ENCODE data around the gene TSPAN3. TPM values are rescaled to one million over a fixed set of nuclear protein-coding genes. Genes with fewer than 3 reads are reported as not detected.

The TSPAN3 gene
- total RNA-seq, 1 donor from 2014 or later, result 288 TPM

DNA sequence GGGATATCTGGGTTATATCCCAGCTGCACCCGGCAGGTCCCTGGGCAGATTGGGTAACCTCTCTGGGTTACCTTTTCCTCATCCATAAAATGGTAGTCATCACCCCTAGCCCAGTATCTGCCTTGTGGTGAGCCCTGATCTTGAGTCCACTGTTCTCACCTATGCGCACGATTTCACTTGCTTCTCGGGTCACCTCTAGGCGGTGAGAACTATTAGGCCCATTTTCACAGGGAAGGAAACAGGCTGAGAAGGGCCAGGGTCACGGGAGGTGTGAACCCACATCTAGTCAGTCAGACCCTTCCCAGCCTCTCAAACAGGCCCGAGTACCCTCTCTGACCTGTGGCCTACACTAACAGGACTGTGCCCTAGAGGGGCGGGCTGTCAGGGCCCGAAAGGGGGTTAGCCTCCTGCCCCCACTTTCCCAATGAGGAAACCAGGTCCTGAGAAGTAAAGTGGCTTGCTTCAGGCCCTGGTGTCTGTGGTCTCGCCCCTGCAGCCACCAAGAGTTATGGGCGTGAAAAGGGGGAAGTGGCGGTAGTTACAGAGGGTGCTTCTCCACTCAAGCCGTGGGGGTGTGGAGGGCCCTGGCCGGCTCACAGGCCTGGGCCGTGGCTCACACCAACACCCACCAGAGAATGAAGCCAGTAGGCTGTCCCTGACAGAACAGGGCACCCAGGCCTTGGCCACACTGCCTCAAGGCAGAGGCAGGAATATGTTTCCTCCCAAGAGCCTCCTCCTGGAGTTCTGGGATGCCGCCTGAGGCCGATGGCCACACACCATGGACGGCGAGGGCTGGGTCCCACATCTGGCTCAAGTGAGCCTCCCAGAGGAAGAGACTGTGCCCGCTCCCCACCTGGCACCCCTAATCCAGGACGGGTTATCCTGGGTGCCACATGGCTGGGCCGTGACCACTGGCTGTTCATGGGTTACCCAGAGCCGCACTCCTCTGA lies 56.5 kb downstream of the TSPAN3 start:
- Mint-ChIP-seq H3K36me3 (no peaks in the 10 kb centered on the region), H3K27ac (no peak overlapping the region), H3K27me3 (peaks cover 4% of the 10 kb centered on the region), H3K4me3 (no peak overlapping the region), H3K4me1 (ENCODE audit: unreplicated experiment) (peaks cover under 1% of the 10 kb centered on the region), H3K9me3 (no peaks in the 10 kb centered on the region)
- DNase-seq (ENCODE audit: extremely low spot score, unreplicated experiment), result no peak
- TF ChIP-seq, protein P1, sequence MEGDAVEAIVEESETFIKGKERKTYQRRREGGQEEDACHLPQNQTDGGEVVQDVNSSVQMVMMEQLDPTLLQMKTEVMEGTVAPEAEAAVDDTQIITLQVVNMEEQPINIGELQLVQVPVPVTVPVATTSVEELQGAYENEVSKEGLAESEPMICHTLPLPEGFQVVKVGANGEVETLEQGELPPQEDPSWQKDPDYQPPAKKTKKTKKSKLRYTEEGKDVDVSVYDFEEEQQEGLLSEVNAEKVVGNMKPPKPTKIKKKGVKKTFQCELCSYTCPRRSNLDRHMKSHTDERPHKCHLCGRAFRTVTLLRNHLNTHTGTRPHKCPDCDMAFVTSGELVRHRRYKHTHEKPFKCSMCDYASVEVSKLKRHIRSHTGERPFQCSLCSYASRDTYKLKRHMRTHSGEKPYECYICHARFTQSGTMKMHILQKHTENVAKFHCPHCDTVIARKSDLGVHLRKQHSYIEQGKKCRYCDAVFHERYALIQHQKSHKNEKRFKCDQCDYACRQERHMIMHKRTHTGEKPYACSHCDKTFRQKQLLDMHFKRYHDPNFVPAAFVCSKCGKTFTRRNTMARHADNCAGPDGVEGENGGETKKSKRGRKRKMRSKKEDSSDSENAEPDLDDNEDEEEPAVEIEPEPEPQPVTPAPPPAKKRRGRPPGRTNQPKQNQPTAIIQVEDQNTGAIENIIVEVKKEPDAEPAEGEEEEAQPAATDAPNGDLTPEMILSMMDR (conservative IDR thresholded peaks at IDR 0.05), result no peak

DNA sequence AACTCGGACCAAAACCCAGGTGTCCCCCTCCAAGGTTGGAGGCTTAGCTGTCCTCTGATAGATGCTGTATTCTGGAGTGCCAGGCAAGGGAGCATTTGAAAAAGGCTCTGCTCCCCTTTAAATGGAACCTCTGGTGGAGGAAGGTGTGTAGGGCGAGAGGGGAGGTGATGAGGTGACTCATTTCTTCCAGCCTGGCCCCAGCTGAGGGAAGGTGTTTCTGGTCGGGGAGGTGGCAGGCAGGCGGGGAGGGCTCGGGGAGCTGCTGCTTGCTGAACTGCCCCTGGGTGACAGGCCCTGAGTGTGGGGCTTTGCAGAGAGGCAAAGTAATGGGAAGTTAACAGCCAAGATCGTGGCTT lies 57.2 kb downstream of the TSPAN3 start:
- Mint-ChIP-seq H3K36me3 (no peaks in the 10 kb centered on the region), H3K9me3 (no peaks in the 10 kb centered on the region), H3K4me1 (ENCODE audit: unreplicated experiment) (no peaks in the 10 kb centered on the region), H3K27ac (no peak overlapping the region), H3K4me3 (no peak overlapping the region), H3K27me3 (peaks cover 4% of the 10 kb centered on the region)
- TF ChIP-seq, protein P1 (conservative IDR thresholded peaks at IDR 0.05), result no peak
- no peak for DNase-seq (ENCODE audit: extremely low spot score, unreplicated experiment)

DNA sequence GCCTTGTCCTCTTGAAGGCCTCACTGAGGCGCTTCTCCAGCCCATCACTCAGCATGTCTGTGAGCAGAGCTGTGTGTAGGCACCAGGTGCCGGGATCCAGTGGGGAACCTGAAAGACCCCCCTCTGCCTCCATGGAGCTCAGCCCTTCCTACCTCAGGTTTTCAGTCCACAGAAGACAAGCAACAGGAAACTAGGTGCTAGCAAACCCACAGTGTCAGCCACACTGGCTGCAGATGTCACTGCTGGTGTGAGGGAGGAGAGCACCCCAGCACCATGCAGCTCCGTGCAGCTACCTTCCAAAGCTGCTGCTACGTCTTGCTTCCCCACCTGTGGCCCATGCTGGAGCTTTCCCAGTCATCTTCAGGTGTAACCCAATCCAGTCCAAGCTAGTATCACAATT lies 58.0 kb downstream of the TSPAN3 start:
- Mint-ChIP-seq H3K36me3 (no peaks in the 10 kb centered on the region), H3K27ac (no peak overlapping the region), H3K27me3 (peaks cover 4% of the 10 kb centered on the region), H3K9me3 (no peaks in the 10 kb centered on the region), H3K4me3 (no peak overlapping the region), H3K4me1 (ENCODE audit: unreplicated experiment) (no peaks in the 10 kb centered on the region)
- no peak for DNase-seq (ENCODE audit: extremely low spot score, unreplicated experiment)
- TF ChIP-seq, protein P1 (conservative IDR thresholded peaks at IDR 0.05), result no peak

DNA sequence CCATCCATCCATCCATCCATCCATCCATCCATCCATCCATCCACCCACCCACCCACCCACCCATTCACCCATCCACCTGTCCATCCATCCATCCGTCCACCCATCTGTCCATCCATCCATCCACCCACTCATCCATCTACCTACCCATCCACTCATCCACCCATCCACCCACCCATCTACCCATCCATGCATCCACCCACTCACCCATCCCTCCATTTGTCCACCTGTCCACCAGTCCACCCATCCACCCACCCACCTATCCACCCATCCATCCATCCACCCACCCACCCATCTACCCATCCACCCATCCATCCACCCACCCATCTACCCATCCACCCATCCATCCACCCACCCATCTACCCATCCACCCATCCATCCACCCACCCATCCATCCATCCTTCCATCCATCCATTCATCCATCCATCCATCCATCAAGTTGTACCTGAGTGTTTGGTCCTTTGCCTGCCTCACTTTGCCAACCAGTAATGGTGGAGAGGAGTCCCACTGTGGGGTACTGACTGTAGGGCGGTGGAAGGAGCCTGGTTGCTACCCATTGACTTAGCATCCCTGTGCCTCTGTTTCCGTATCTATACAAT lies 58.7 kb downstream of the TSPAN3 start:
- no peak overlapping the region for H3K4me3 Mint-ChIP-seq
- no peak for DNase-seq (ENCODE audit: extremely low spot score, unreplicated experiment)
- H3K9me3 Mint-ChIP-seq, result no peaks in the 10 kb centered on the region
- no peak overlapping the region for H3K27ac Mint-ChIP-seq
- H3K27me3 Mint-ChIP-seq, result peaks cover 4% of the 10 kb centered on the region
- H3K4me1 Mint-ChIP-seq (ENCODE audit: unreplicated experiment), result no peaks in the 10 kb centered on the region
- no peaks in the 10 kb centered on the region for H3K36me3 Mint-ChIP-seq
- TF ChIP-seq, protein P1 (conservative IDR thresholded peaks at IDR 0.05), result no peak

DNA sequence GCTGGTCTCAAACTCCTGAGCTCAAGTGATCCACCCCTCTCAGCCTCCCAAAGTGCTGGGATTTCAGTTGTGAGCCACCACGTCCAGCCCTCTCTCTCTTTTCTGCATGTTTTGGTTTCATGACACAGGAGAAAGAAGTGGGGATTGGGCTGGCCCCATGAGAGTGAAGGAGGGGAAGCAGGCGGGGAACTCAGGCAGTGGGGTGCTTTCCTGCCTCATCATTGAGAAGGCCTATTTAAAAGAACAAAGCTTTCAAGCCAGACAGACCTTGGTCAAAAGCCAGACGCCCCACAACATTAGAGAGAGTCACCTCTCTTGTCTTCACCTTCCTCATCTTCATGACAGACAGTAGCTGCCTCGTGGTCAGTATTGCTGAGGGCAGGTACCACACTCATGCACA lies 60.1 kb downstream of the TSPAN3 start:
- Mint-ChIP-seq H3K9me3 (no peaks in the 10 kb centered on the region), H3K4me1 (ENCODE audit: unreplicated experiment) (no peaks in the 10 kb centered on the region), H3K36me3 (no peaks in the 10 kb centered on the region), H3K27ac (no peak overlapping the region), H3K27me3 (peaks cover 4% of the 10 kb centered on the region), H3K4me3 (no peak overlapping the region)
- TF ChIP-seq, protein P1 (conservative IDR thresholded peaks at IDR 0.05), result no peak
- DNase-seq (ENCODE audit: extremely low spot score, unreplicated experiment), result no peak
